CD14-positive monocyte (primary cell): ENCODE measurements around the gene ACTN4. TPM values are rescaled to one million over a fixed set of nuclear protein-coding genes. Genes with fewer than 3 reads are reported as not detected.
A peak's percentile ranks its signal among the peaks of the same experiment; 100 is the strongest.

Source experiments
- DNase-seq, 3 donors: peaks; one replicate each; pipeline ENCODE4 v3.0.0-alpha.2; 2011 to 2022
- H2AFZ ChIP-seq: 2 replicates; pipeline ENCODE4 v1.6.0; 2012; ENCODE audit warnings: mild to moderate bottlenecking, low read depth, low read length, inconsistent platforms; ENCODE audit not compliant: insufficient read depth, poor library complexity, severe bottlenecking
- H3K27ac ChIP-seq, 2 donors: 1 replicate in 1 of 2; 2 replicates in 1 of 2; pipeline ENCODE4 v1.5.1; 2012 to 2013; ENCODE audit warnings: low read length in 2 of 2, control low read depth in 1 of 2, inconsistent platforms in 1 of 2, low read depth in 1 of 2, mild to moderate bottlenecking in 1 of 2
- H3K27me3 ChIP-seq, 2 donors: one replicate each; pipeline versions ENCODE4 v1.6.0 to v1.6.1; 2011 to 2013; ENCODE audit warnings: low read length in 2 of 2; ENCODE audit not compliant: control insufficient read depth in 2 of 2, insufficient read depth in 2 of 2
- H3K36me3 ChIP-seq, 2 donors: replicated peaks in 1 of 2; 1 replicate in 1 of 2; 2 replicates in 1 of 2; pipeline versions ENCODE4 v1.5.1 to v1.6.1; 2012 to 2013; ENCODE audit warnings: low read length in 2 of 2, control low read depth in 1 of 2, inconsistent platforms in 1 of 2, mild to moderate bottlenecking in 1 of 2; ENCODE audit not compliant: insufficient read depth in 2 of 2, control insufficient read depth in 1 of 2
- H3K4me1 ChIP-seq, 2 donors: 1 replicate in 1 of 2; 2 replicates in 1 of 2; pipeline versions ENCODE4 v1.5.1 to v1.6.1; 2012 to 2013; ENCODE audit warnings: low read length in 2 of 2, control low read depth in 1 of 2, inconsistent platforms in 1 of 2, mild to moderate bottlenecking in 1 of 2, moderate library complexity in 1 of 2; ENCODE audit not compliant: insufficient read depth in 2 of 2, control insufficient read depth in 1 of 2
- H3K4me2 ChIP-seq: replicated peaks from 2 replicates; pipeline ENCODE3; 2012; ENCODE audit warnings: low read length, moderate library complexity, mild to moderate bottlenecking; ENCODE audit not compliant: poor library complexity, severe bottlenecking; ENCODE audit errors: extremely low read depth
- H3K4me3 ChIP-seq, 3 experiments: fragments of 200-600 bp in 1 of 3; sonication (generic) in 1 of 3; replicated peaks in 1 of 3; 1 replicate in 2 of 3; 2 replicates in 1 of 3; pipeline ENCODE4 v1.5.1; 2011 to 2013; ENCODE audit warnings: low read length in 3 of 3, mild to moderate bottlenecking in 3 of 3, control low read depth in 2 of 3, low read depth in 2 of 3, inconsistent platforms in 1 of 3, moderate library complexity in 1 of 3
- H3K79me2 ChIP-seq: 2 replicates; pipeline ENCODE4 v1.6.0; 2012; ENCODE audit warnings: mild to moderate bottlenecking, control low read depth, inconsistent platforms, low read length, moderate library complexity; ENCODE audit not compliant: insufficient read depth
- H3K9ac ChIP-seq: 2 replicates; pipeline ENCODE4 v1.6.0; 2017; ENCODE audit warnings: low read length, mild to moderate bottlenecking; ENCODE audit not compliant: insufficient read depth, poor library complexity, severe bottlenecking
- H3K9me3 ChIP-seq, 2 donors: replicated peaks in 1 of 2; 1 replicate in 1 of 2; 2 replicates in 1 of 2; pipeline versions ENCODE4 v1.5.1 to v1.6.1; 2012 to 2013; ENCODE audit warnings: low read length in 2 of 2, control low read depth in 1 of 2; ENCODE audit not compliant: control insufficient read depth in 1 of 2, insufficient read depth in 1 of 2
- H4K20me1 ChIP-seq: 2 replicates; pipeline ENCODE4 v1.6.0; 2012; ENCODE audit warnings: mild to moderate bottlenecking, low read length, control low read depth, moderate library complexity; ENCODE audit not compliant: insufficient read depth
- H3K27ac Mint-ChIP-seq, 7 donors: one replicate each; pipeline ENCODE4 v1.8.0; 2020; ENCODE audit warnings: mild to moderate bottlenecking in 7 of 7, mixed read lengths in 7 of 7, moderate library complexity in 6 of 7, inconsistent platforms in 2 of 7
- H3K27me3 Mint-ChIP-seq, 3 donors: one replicate each; pipeline ENCODE4 v1.8.0; 2021 to 2022; ENCODE audit warnings: low read depth in 3 of 3, mild to moderate bottlenecking in 3 of 3, mixed read lengths in 3 of 3, moderate library complexity in 3 of 3, inconsistent platforms in 1 of 3
- H3K36me3 Mint-ChIP-seq, 2 donors: one replicate each; pipeline ENCODE4 v1.8.0; 2020; ENCODE audit warnings: mixed read lengths in 2 of 2, inconsistent platforms in 1 of 2, mild to moderate bottlenecking in 1 of 2
- H3K4me1 Mint-ChIP-seq: one replicate; pipeline ENCODE4 v1.8.0; 2020; ENCODE audit warnings: mild to moderate bottlenecking, mixed read lengths
- H3K4me3 Mint-ChIP-seq, 2 donors: one replicate each; pipeline ENCODE4 v1.8.0; 2020; ENCODE audit warnings: mild to moderate bottlenecking in 2 of 2, mixed read lengths in 2 of 2, moderate library complexity in 1 of 2
- H3K9me3 Mint-ChIP-seq, 7 donors: one replicate each; pipeline ENCODE4 v1.8.0; 2020 to 2022; ENCODE audit warnings: mixed read lengths in 7 of 7, mild to moderate bottlenecking in 6 of 7, moderate library complexity in 6 of 7, inconsistent platforms in 2 of 7
- CTCF ChIP-seq: fragments of 200-600 bp; IDR thresholded peaks from one replicate; pipeline ENCODE4 v1.8.0; 2022; ENCODE audit warnings: antibody characterized with exemption, mild to moderate bottlenecking
- WGBS: methylation state at CpG from one replicate; pipeline ENCODE4 v1.1.5; 2013; ENCODE audit warnings: missing lambda C conversion rate; ENCODE audit not compliant: insufficient coverage; 5-methylcytosine and 5-hydroxymethylcytosine counted together
- intact Hi-C, 2 donors: fragments of 100-400 bp; cut with micrococcal nuclease; formaldehyde crosslinking; loops; one replicate each; pipeline versions ENCODE4 v1.15.0 to v1.15.1; 2023
- polyA plus RNA-seq, 3 donors: library from polyadenylated mRNA; depleted of rRNA in 1 of 3; unstranded in 2 of 3; stranded (reverse) in 1 of 3; fragments of 300-500 nt in 2 of 3; fragments of >200 nt in 1 of 3; fragmentation: Illumina TruSeq in 2 of 3; gene quantifications; 1 replicate in 2 of 3; 2 replicates in 1 of 3; pipeline ENCODE4 v1.2.3, GENCODE V29; 2012 to 2021

Gene ACTN4
- polyA plus RNA-seq, 3 donors, result 8.4 to 177 (median 16.0) TPM

DNA sequence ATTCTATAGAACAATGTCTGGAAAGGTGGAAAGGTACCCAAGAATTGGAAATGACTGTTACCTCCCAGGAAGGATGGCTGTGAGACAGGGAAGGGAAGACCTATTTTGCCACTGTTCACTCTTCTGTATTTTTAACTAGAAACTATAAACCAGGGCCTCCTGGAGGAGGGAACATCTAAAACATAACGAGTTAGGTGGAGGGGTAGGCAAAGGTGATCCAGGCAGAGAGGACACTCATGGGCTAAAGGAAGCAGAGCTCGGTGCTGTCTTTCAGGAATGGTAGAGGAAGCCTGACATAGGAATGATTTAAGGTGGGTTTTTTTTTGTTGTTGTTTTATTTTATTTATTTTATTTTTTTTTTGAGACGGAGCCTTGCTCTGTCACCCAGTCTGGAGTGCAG is 22.6 kb upstream of the ACTN4 start:
- Mint-ChIP-seq H3K36me3 (peaks cover 76 to 100% of the 10 kb centered on the region in 2 donors), H3K27ac (peak overlapping the region in 1 of 7 donors; percentile 70), H3K4me3 (no peak overlapping the region), H3K4me1 (peaks cover 5% of the 10 kb centered on the region), H3K27me3 (peaks cover 0 to 4% (median 1%) of the 10 kb centered on the region in 3 donors), H3K9me3 (no peaks in the 10 kb centered on the region)
- intact Hi-C loops, result no loop called here
- Histone ChIP-seq H4K20me1 (peaks cover 18% of the 10 kb centered on the region), H3K27ac (no peak overlapping the region), H3K79me2 (peaks cover 30% of the 10 kb centered on the region), H3K4me2 (no peak overlapping the region), H2AFZ (no peak overlapping the region), H3K36me3 (peaks cover 85 to 93% of the 10 kb centered on the region in 2 donors), H3K27me3 (no peaks in the 10 kb centered on the region), H3K9me3 (no peaks in the 10 kb centered on the region), H3K4me3 (no peak overlapping the region), H3K9ac (no peak overlapping the region), H3K4me1 (peaks cover 3 to 5% of the 10 kb centered on the region in 2 donors)
- no peak for DNase-seq
- 100% methylated on average over 1 of the region's 3 CpGs for WGBS
- TF ChIP-seq CTCF, result no peak

DNA sequence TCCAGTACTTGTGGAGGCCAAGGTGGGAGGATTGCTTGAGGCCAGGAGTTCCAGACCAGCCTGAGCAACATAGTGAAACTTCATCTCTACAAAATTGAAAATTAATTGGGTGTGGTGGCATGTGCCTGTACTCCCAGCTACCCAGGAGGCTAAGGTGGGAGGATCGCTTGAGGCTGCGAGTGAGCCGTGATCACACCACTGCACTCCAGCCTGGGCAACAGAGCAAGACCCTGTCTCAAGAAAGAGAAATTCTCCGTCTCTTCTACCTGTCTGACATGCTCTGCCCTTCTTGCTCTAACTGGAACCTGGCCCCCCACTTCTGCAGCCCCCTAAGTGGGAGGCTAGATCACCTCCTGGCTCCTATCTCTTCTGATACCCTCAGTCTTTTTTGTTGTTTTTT is 21.0 kb upstream of the ACTN4 start:
- TF ChIP-seq CTCF, result no peak
- no peak overlapping the region for H3K9ac ChIP-seq
- no peaks in the 10 kb centered on the region for H3K27me3 ChIP-seq
- Mint-ChIP-seq H3K4me3 (no peak overlapping the region), H3K4me1 (no peaks in the 10 kb centered on the region), H3K27ac (peak overlapping the region in 1 of 7 donors; percentile 80), H3K27me3 (peaks cover 0 to 4% (median 0%) of the 10 kb centered on the region in 3 donors), H3K36me3 (peaks cover 80 to 100% of the 10 kb centered on the region in 2 donors), H3K9me3 (peaks cover 0 to 2% (median 0%) of the 10 kb centered on the region in 7 donors)
- H3K4me1 ChIP-seq, result no peaks in the 10 kb centered on the region
- no peak overlapping the region for H3K4me2 ChIP-seq
- H3K27ac ChIP-seq, result no peak overlapping the region
- no peaks in the 10 kb centered on the region for H3K9me3 ChIP-seq
- peaks cover 84 to 93% of the 10 kb centered on the region in 2 donors for H3K36me3 ChIP-seq
- H2AFZ ChIP-seq, result no peak overlapping the region
- H3K4me3 ChIP-seq, result no peak overlapping the region
- intact Hi-C loops, result no loop called here
- peaks cover 19% of the 10 kb centered on the region for H4K20me1 ChIP-seq
- WGBS, result 100% methylated on average over 4 of the region's 4 CpGs
- no peak for DNase-seq
- H3K79me2 ChIP-seq, result peaks cover 15% of the 10 kb centered on the region
